Activated CD8-positive, alpha-beta memory T cell treated with anti-CD3 and anti-CD28 coated beads for 1 hour (primary cell): ENCODE data around the gene IGDCC3.
A peak's percentile ranks its signal among the peaks of the same experiment; 100 is the strongest.

Experiments used
- DNase-seq, 2 donors: peaks; one replicate each; pipeline ENCODE4 v3.0.0-alpha.2; 2020; ENCODE audit warnings: low read depth in 1 of 2; ENCODE audit errors: extremely low read depth in 1 of 2

The IGDCC3 gene

DNA sequence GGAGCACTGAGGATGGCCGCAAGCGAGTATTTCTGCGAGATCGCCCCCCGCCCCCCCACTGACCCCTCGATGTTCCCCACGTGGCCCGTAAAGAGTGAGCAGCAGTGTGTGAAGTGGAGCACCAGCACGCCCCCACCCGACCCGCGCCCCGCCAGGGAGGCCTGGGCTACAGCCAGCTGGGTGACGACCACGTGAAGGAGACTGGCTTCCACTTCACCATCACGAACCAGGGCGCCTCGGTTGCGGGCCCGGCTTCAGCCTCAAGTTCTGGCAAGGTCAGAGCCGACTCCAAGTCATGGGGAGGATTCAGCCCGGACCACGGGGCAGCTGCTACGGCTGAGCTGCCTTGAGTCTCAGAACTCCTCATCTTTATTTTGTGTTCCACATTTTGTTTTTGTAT is 75.7 kb downstream of the IGDCC3 start:
- no peak for DNase-seq

DNA sequence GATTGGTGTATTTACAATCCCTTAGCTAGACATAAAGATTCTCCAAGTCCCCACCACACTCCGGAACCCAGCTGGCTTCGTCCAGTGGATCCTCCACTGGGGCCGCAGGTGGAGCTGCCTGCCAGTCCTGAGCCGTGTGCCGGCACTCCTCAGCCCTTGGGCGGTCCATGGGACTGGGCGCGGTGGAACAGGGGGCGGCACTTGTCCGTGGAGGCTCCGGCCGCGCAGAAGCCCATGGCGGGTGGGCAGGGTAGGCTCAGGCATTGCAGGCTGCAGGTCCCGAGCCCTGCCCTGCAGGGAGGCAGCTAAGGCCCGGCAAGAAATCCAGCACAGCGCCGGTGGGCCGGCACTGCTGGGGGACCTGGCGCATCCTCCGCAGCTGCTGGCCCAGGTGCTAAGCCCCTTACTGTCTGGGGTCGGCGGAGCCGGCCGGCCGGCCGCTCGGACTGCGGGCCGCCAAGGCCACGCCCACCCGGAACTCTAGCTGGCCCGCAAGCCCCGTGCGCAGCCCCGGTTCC is 76.8 kb downstream of the IGDCC3 start:
- no peak for DNase-seq

DNA sequence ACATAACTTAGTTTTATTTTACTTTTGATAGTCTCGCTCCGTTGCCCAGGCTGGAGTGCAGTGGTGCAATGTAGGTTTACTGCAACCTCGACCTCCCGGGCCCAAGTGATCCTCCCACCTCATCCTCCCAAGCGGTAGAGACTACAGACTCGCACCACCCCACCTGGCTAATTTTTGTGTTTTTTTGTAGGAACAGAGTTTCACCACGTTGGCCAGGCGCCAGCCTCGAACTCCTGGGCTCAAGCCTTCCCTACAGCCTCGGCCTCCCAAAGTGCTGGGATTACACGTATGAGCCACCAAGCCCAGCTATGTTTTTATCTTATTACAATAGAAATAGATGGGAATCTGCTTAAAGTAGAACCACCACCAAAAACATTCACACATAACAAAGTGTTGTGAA is 79.1 kb downstream of the IGDCC3 start:
- DNase-seq: no peak

DNA sequence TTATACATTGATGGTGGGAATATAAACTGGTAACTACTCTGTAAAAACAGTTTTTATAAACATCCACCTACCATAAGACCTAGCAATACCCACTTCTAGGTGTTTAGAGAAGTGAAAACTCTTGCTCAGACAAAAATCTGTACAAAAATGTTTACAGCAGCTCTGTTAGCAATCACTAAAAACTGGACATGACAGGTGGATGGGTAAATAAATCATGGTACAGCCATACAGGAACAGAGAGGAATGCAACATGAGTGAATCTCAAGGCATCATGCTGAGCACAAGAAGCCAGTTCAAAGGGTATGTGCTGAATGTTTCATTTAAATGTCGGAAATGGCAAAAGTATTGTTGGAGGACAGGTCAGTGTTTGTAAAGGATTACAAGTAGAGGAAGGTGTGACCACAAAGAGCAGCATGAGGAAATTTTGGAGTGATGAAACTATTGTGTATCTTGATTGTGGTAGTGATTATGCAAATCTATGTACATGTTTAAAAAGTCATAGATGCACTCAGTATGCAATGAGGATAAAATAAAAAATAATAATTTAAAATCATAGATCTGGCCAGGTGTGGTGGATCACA is 84.8 kb downstream of the IGDCC3 start:
- DNase-seq: no peak

DNA sequence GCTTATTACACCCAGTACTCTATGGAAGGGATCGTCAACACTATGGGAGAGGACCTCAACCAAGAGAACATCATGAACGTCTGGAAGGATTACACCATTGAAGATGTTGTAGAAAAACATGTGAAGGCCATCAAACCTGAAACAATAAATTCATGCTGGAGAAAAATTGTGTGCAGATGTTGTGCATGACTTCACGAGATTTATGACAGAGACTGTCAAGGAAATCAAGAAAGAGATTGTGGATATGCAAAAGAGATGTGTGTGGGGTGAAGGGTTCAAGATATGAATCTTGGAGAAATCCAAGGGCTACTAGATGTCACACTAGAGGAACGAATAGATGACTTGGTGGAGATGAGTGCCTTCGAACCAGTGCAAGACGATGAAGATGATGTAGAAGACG is 87.6 kb downstream of the IGDCC3 start:
- DNase-seq: no peak

DNA sequence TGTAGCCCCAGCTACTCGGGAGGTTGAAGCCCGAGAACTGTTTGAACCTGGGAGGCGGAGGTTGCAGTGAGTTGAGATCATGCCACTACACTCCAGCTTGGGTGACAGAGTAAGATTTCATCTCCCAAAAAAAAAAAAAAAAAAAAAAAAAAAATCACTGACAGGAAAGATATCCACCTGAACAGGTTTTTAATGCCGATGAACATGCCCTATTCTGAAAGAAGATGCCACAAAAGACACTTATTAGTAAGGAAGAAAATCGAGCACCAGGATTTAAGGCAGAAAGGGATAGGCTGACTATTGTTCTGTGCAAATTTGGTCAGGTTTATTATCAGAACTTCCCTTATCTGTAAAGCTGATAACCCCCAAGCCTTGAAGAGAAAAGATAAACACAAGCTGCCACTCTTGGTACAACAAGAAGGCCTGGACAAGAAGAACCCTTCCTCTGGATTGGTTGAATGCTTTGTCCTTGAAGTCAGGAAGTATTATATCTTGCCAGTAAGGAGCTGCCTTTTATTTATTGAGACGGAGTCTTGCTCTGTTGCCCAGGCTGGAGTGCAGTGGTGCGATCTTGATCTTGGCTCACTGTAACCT is 88.4 kb downstream of the IGDCC3 start:
- DNase-seq: no peak

DNA sequence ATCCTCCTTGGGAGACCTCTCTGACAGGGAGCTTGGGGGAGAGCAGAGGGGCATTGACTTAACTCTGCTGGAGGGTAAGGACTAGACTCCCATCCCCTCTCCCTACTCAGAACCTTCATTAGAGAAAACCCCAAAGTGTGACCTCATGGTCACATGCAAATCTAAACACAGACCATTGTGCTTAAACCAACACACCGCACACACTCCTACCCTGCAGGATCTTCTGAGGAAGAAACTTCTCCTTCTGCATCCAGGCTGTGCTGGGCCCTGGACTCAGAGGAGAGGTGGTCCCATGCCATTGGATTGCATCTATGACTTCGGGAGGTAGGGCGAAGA is 90.3 kb downstream of the IGDCC3 start:
- no peak for DNase-seq

DNA sequence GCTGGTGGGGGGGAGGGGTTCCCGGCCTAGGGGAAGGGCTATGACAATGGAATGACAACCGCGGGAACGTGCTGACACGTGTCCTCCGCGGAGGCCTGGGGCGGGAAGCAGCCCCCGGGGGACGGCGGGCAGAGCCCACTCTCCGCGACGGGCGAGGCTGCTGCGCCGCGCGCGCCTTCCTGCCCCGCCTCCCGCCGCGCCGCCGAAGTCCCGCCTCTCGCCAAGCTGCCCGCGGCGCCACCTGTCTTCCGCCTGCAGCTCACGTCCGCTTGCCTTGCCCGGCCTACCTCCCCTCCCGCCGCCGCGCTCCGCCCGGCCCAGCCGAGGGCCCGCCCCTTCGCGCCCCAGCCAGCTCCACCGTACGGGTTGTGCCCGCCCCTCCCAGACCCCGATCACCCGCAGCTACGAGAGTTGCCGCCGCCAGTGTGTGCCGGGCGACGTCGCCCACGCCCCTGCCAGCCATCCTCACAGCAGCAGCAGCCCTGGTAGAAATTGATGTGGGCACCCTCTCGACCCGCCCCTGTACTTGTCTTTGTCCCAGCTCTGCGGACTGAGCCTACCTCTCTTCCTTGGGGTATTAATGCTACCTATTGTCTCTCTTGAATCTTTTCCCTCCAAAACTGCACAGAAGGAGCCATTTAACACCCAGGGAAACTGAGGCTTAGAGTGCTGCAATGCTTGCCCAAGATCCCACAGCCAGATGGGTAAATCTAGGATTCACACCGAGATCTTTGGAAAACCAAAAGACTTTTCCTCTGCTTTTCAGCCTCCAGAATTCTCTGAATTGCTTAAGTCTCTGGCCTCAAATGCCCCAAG is 90.9 kb downstream of the IGDCC3 start, which contains the start of gene PARP16:
PARP16 (minus strand) TSS at position 180 of the 816 bp plus-strand sequence. CDS start 457 bp downstream, outside the sequence.
- peak; percentile 76 to 89 for DNase-seq

DNA sequence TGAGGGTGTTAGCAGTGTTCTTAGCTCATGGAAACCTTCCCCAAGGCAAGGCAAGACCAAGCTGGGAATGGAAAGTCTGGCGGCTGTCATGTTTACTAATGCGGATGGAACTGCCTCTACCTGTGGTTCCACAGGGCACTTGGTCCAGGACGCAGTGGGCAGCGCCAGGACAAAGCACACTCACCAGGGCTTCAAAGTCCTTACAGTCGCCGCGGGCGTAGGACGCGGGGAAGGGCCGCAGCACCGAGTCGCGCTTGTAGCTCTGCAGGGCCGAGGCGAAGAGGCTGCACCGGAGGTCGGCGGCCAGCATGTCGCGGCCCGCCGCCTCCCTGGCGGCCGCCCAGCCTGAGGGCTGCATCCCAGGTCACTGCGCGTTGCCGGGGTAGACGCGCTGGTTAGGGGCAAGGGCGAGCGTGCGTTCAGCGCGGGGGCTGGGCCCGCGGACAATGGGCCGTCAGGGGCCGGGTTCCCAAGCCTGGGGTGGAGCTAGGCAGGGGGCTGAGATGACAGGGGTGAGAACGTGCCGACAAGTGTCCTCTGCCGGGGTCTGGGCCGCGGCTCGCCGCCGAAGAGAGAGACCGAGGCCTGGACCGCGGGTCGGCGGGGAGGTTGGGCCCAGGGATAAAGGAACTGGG is 91.6 kb downstream of the IGDCC3 start:
- no peak for DNase-seq

DNA sequence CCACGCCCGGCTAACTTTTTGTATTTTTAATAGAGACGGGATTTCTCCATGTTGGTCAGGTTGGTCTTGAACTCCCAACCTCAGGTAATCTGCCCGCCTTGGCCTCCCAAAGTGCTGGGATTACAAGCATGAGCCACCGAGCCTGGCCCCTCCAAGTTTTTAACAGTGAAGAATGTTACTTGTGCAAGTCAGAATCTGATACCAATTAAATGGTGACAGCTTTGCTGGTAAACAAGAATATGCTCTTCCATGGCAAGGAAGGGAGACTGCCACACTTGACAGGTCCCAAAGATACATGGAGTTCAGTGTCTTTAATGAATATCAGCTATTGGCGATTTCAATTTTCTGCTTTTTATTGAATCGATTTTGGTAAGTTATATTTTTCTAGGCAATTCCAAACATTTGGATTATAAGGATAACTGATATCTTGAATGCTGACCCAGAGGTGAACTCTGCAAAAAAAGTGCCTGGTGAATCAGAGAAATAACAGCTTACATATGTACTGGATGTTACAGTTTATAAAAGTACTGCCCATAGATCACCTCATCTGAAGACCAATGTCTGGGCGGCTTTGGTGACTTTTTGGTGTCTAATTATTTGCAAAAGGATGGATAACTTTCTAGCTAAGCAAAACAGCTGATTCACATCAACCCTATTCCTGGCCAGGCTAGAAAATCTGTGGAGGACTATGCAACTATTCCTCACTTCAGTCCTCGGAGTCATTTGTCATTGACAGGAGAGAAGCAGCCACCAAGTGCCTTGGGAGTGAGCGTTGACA is 92.3 kb downstream of the IGDCC3 start:
- no peak for DNase-seq

DNA sequence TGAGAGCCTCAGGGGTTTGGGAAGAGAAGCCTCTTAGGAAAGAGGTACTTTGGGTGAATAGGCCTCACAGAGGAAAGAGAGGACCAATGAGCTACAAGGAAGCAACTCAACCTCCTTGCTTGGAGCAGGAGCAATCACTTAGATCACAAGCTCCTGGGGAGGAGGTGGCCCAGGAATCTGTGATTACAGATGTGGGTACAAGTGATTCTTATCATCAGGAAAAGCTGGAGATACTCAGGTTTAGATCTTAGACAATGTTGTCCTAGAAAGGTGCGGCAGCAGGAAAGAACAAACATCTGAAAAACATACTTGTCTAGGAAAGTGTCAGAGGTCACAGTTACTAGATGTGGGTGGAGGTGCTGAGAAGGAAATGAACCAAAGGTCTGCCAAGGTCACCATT is 99.3 kb downstream of the IGDCC3 start:
- DNase-seq: no peak
